Mesodermal cell (in vitro differentiated cells): ENCODE results near the gene TACSTD2.
"Not testable (repeated sequence)": the region's sequence is repeated elsewhere in the genome, so short reads cannot be mapped to it uniquely, and the experiment has no call there.

Experiments
- H3K27ac ChIP-seq: 2 replicates; pipeline ENCODE4 v1.7.0; 2013; ENCODE audit warnings: mild to moderate bottlenecking, low read depth, low read length, moderate library complexity; ENCODE audit not compliant: severe bottlenecking
- H3K36me3 ChIP-seq: 2 replicates; pipeline ENCODE4 v1.7.1; 2013; ENCODE audit warnings: mild to moderate bottlenecking, low read length, moderate library complexity; ENCODE audit not compliant: control insufficient read depth, insufficient read depth
- H3K4me1 ChIP-seq: one replicate; pipeline ENCODE4 v1.7.1; 2013; ENCODE audit warnings: mild to moderate bottlenecking, low read length; ENCODE audit not compliant: insufficient read depth, control insufficient read depth, poor library complexity, severe bottlenecking
- H3K4me3 ChIP-seq: 2 replicates; pipeline ENCODE4 v1.7.0; 2013; ENCODE audit warnings: low read length, control low read depth, mild to moderate bottlenecking; ENCODE audit not compliant: insufficient read depth, poor library complexity, severe bottlenecking; ENCODE audit errors: extremely low read depth
- H3K9me3 ChIP-seq: 2 replicates; pipeline ENCODE4 v1.7.1; 2013; ENCODE audit warnings: mild to moderate bottlenecking, low read length, moderate library complexity; ENCODE audit not compliant: control insufficient read depth
- WGBS, 2 experiments: methylation state at CpG; one replicate each; pipeline ENCODE4 v1.1.5; 2013; ENCODE audit warnings: missing lambda C conversion rate in 2 of 2; ENCODE audit not compliant: insufficient coverage in 2 of 2; 5-methylcytosine and 5-hydroxymethylcytosine counted together

The TACSTD2 gene

GRCh38 chr1:58568271-58568860 is 8.7 kb downstream of the TACSTD2 start:
- 88 to 89% methylated on average over 3 of the region's 4 CpGs for WGBS, 2 experiments
- Histone ChIP-seq H3K4me1 (no peaks in the 10 kb centered on the region), H3K4me3 (no peak overlapping the region), H3K36me3 (no peaks in the 10 kb centered on the region), H3K27ac (no peak overlapping the region), H3K9me3 (no peaks in the 10 kb centered on the region)

DNA sequence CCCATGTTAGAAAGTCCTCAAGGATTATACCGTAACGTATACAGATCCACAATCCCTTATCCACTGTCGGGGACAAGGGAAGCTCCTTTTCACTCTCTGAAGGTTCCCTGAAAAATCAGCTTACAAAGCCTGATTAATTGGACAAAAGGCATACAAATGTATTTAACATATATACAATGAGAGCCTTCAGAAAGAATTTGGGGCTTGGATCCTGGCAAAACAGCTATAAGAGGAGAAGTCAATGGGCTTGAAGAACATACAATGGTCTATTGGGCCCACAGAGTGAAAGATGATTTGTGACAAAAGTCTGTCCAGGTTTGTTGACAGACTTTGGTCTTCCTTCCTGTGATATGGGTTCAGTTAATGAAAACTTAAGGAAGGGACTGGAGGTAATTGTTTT is 10.7 kb downstream of the TACSTD2 start:
- WGBS, 2 experiments: no CpG with 5 or more reads among the region's 3 CpGs
- no peaks in the 10 kb centered on the region for H3K4me1 ChIP-seq
- no peaks in the 10 kb centered on the region for H3K9me3 ChIP-seq
- no peak overlapping the region for H3K27ac ChIP-seq
- H3K4me3 ChIP-seq: no peak overlapping the region
- no peaks in the 10 kb centered on the region for H3K36me3 ChIP-seq

DNA sequence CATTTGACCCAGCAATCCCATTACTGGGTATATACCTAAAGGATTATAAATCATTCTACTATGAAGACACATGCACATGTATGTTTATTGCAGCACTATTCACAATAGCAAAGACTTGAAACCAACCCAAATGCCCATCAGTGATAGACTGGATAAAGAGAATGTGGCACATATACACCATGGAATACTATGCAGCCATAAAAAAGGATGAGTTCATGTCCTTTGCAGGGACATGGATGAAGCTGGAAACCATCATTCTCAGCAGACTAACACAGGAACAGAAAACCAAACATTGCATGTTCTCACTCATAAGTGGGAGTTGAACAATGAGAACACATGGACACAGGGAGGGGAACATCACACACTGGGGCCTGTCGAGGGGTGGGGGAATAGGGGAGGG is 13.3 kb downstream of the TACSTD2 start:
- not testable (repeated sequence) for H3K36me3 ChIP-seq, H3K4me3 ChIP-seq, H3K4me1 ChIP-seq, H3K9me3 ChIP-seq, H3K27ac ChIP-seq
- 100% methylated on average over 1 of the region's 1 CpG; no CpG with 5 or more reads in 1 of the 2 experiments for WGBS, 2 experiments

DNA sequence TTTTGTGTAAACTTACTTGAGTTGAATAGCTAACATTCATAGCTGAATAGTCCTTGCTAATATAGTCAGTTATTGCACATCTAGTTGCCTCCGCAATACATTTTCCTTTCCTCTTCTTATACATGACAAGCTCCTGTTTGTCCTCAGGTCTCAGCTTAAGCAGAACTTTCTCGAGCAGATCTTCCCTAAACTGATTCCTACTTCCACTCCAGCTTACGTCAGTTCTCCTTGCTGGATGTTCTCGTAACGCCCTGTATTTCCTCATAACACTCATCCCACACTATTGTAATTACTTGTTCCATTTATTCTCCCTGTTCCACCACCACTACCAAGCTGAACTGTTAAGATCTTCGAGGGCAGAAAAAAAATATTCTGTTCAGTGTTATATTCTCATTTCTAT is 15.4 kb downstream of the TACSTD2 start:
- 78 to 85% methylated on average over 4 to 5 of the region's 6 CpGs for WGBS, 2 experiments
- Histone ChIP-seq H3K4me3 (no peak overlapping the region), H3K36me3 (no peaks in the 10 kb centered on the region), H3K27ac (no peak overlapping the region), H3K4me1 (no peaks in the 10 kb centered on the region), H3K9me3 (no peaks in the 10 kb centered on the region)

- no peak overlapping the region for H3K27ac ChIP-seq
- H3K4me1 ChIP-seq: no peaks in the 10 kb centered on the region
- H3K9me3 ChIP-seq: no peaks in the 10 kb centered on the region
- H3K4me3 ChIP-seq: no peak overlapping the region
- no CpG with 5 or more reads among the region's 1 CpG for WGBS, 2 experiments
- no peaks in the 10 kb centered on the region for H3K36me3 ChIP-seq
Measured at GRCh38 chr1:58555393-58555792, 21.7 kb downstream of the TACSTD2 start.

DNA sequence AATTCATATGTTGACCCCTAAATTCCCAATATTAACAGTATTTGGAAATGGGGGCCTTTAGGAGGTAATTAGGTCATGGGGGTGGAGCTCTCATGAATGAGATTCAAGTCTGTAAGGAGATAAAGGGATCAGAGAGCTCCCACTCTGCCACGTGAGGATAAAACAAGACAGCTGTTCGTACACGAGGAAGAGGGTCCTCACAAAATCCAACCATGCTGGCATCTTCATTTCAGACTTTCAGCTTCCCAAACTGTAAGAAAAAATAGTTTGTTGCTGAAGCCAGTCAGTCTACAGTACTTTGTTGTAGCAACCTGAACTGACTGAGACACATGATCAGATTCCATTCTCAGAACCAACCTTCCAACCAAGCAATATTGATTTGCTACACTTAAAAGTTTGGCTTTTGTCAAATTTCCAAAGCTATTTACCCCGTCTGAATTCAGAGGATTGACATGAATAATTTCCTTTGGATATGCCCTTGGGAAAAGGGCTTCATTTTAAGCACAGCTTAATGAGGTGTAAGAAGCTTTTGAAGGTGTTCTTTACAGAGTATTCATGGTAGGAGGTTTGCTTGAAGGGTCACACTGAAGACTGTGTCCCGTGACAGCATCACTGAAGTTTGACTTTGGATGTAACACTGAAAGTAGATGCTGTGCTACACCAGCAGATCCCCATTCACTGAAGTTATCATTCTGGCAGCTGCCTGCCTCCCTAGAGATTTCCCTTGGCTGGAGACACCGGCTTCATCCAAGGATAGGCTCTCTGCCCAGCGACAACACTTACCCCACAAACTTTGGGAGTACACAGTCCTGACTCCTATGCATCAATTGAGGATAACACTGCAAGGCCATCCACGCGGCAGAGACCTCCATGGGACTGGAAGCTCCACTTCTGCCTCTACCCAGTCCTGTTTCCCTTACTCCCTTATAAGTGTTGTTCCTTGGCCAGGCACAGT is 25.6 kb downstream of the TACSTD2 start:
- H3K9me3 ChIP-seq: no peaks in the 10 kb centered on the region
- 85 to 92% methylated on average over 3 to 5 of the region's 9 CpGs for WGBS, 2 experiments
- H3K4me3 ChIP-seq: no peak overlapping the region
- H3K36me3 ChIP-seq: no peaks in the 10 kb centered on the region
- H3K27ac ChIP-seq: no peak overlapping the region
- H3K4me1 ChIP-seq: no peaks in the 10 kb centered on the region

DNA sequence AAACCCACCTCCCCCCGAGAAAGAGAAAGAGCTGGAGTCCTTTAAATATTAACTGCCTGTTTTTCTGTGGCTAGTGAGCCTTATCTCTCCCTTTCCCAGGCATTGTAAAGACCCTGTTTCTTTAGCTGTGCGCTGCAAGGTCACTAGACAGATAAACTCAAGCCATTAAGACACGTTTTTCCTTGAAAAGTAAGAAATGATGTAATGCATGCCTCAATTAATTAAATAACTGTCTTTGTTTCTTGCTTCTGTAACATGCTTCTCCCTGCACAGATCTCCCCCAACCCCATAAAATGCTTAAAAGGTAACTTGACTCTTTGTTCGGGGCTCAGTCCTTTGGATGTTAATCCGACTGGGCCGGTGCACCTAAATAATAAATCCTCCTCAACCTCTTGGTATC is 27.8 kb downstream of the TACSTD2 start:
- 86 to 88% methylated on average over 1 to 3 of the region's 6 CpGs for WGBS, 2 experiments
- not testable (repeated sequence) for H3K4me3 ChIP-seq, H3K4me1 ChIP-seq, H3K9me3 ChIP-seq, H3K36me3 ChIP-seq, H3K27ac ChIP-seq

DNA sequence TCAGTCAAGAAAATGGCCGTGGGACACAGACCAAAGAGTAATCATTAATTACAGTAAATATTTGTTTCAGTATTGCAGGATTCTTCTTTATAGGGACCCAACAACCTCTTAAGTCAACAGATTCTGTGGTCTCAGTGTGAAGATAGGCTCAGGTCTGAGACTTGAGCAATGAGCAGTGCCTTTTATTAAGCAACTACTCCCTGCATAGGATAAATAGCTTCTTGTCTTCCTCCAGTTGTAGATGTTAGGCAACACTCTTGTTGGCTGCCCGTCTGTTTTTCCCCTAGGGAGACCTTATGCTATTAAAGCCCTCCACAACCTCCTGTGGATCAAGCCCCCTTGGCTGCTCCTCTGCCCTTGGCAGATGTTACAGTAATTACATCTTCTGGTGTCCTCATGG is 28.7 kb downstream of the TACSTD2 start:
- H3K4me3 ChIP-seq: no peak overlapping the region
- H3K36me3 ChIP-seq: no peaks in the 10 kb centered on the region
- WGBS, 2 experiments: 92 to 94% methylated on average over 1 of the region's 2 CpGs
- no peaks in the 10 kb centered on the region for H3K9me3 ChIP-seq
- H3K4me1 ChIP-seq: no peaks in the 10 kb centered on the region
- no peak overlapping the region for H3K27ac ChIP-seq

- peak within 1 kb of the TSS; percentile 53 for H3K4me3 ChIP-seq
- no peaks in the 10 kb centered on the region for H3K4me1 ChIP-seq
- H3K27ac ChIP-seq: peak within 1 kb of the TSS; percentile 96
- no peaks in the 10 kb centered on the region for H3K9me3 ChIP-seq
- H3K36me3 ChIP-seq: no peaks in the 10 kb centered on the region
- WGBS, 2 experiments: 1 to 2% methylated on average over 33 to 36 of the region's 46 CpGs
Measured at GRCh38 chr1:58546520-58547308, 30.3 kb downstream of the TACSTD2 start, which contains the start of gene OMA1. Gene OMA1, minus strand, starts transcription at chr1:58546726. Its CDS starts 7,432 bp downstream, at chr1:58539294.

DNA sequence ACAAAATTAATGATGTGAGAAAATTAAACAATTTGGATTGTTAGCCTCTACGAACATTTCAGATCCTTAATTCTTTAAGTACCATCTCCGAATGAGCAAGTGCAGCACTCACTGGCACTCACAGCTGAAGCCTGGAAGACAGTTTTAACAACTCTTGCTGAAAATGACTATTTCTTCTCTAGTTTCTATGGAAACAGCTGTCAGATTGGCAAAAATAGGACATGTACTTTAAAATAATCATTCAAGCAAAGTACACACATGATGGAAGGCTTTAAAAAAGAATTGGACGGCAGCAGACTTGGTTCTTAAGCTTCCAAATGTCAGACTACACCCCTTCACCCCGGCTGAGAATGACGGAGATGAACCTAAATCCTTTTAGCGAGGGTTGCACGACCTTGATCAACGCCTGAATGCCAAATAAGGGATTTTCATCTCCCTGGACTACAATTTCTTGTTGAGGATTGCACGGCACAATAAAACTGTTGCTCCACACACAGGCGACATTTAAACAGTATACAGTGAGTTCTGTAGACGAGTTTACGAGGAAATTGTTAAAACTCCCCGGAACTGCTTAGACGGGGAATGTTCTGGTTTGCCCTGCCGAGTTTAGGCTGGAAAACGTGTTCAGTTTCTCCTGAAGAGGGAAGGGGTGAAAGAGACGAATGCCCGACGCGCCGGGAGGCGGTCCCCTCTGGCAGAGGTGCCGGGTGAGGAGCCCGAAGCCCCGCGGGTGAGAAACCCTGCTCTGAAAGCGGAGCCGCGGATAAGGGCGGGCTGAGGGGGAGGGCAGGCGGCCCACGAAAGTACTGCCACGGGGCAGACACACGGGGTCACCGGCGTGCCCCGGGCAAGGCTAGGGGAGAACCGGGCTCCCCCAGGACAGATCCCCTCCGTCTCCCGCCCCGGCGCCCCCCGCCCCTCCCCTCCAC is 31.2 kb downstream of the TACSTD2 start:
- no peaks in the 10 kb centered on the region for H3K9me3 ChIP-seq
- no peaks in the 10 kb centered on the region for H3K4me1 ChIP-seq
- H3K36me3 ChIP-seq: no peaks in the 10 kb centered on the region
- 5 to 6% methylated on average over 26 to 27 of the region's 43 CpGs for WGBS, 2 experiments
- H3K4me3 ChIP-seq: peak overlapping the region; percentile 53
- H3K27ac ChIP-seq: peak overlapping the region; percentile 96
